HEK293 (cell line): ENCODE data around the gene SLC16A7.

ENCODE experiments used
- CTCF ChIA-PET: fragments of 350-600 bp; formaldehyde crosslinking; extraction: SDS; loops from one replicate; lab custom pipeline; 2021; ENCODE audit warnings: antibody characterized with exemption; lab: Yijun Ruan, JAX
- POLR2A ChIA-PET: fragments of 300-600 bp; formaldehyde crosslinking; extraction: SDS; loops from one replicate; lab custom pipeline; 2020; ENCODE audit warnings: antibody characterized with exemption, inconsistent platforms; lab: Yijun Ruan, JAX
- H3K27ac ChIP-seq: fragments of 200-500 bp; sonication (Bioruptor generic); 2 replicates; pipeline ENCODE4 v1.5.1; 2014; ENCODE audit warnings: low read depth, low read length, control low read depth, inconsistent platforms; ENCODE audit errors: extremely low read depth
- H3K36me3 ChIP-seq, 2 experiments: fragments of 200-500 bp in 1 of 2; sonication (Bioruptor generic) in 1 of 2; 1 replicate in 1 of 2; 2 replicates in 1 of 2; pipeline ENCODE4 v1.5.1; 2014 to 2017; ENCODE audit warnings: inconsistent platforms in 2 of 2, low read length in 2 of 2; ENCODE audit not compliant: control insufficient read depth in 2 of 2, insufficient read depth in 1 of 2
- H3K4me1 ChIP-seq: fragments of 200-500 bp; sonication (Bioruptor generic); 2 replicates; pipeline ENCODE4 v1.5.1; 2014; ENCODE audit warnings: mild to moderate bottlenecking, low read length, inconsistent platforms; ENCODE audit not compliant: control insufficient read depth, insufficient read depth
- H3K4me3 ChIP-seq: 2 replicates; pipeline ENCODE4 v1.5.1; 2011; ENCODE audit warnings: low read depth, mild to moderate bottlenecking, control low read depth, low read length, moderate library complexity
- H3K9me3 ChIP-seq: fragments of 200-500 bp; sonication (Bioruptor generic); 2 replicates; pipeline ENCODE4 v1.5.1; 2014; ENCODE audit warnings: low read depth, low read length, inconsistent platforms; ENCODE audit not compliant: control insufficient read depth, insufficient read depth
- EGR2 ChIP-seq: fragments of 450-650 bp; formaldehyde crosslinking; IDR thresholded peaks from 2 replicates; pipeline ENCODE4 v1.5.1; 2016; ENCODE audit warnings: low read depth, missing biosample characterization, missing genetic modification characterization
- HIC1 ChIP-seq: fragments of 450-650 bp; formaldehyde crosslinking; IDR thresholded peaks from 2 replicates; pipeline ENCODE4 v1.5.1; 2016; ENCODE audit warnings: missing biosample characterization, missing genetic modification characterization
- KLF16 ChIP-seq: fragments of 450-650 bp; formaldehyde crosslinking; IDR thresholded peaks from 2 replicates; pipeline ENCODE4 v1.5.1; 2017; ENCODE audit warnings: missing biosample characterization, missing genetic modification characterization
- KLF9 ChIP-seq: fragments of 450-650 bp; formaldehyde crosslinking; IDR thresholded peaks from 2 replicates; pipeline ENCODE4 v1.5.1; 2016; ENCODE audit warnings: missing biosample characterization, missing genetic modification characterization, low read depth
- ZNF223 ChIP-seq: fragments of 450-650 bp; formaldehyde crosslinking; IDR thresholded peaks from 2 replicates; pipeline ENCODE4 v1.5.1; 2016; ENCODE audit warnings: missing biosample characterization, missing genetic modification characterization
- ZNF24 ChIP-seq: fragments of 450-650 bp; formaldehyde crosslinking; IDR thresholded peaks from 2 replicates; pipeline ENCODE4 v1.5.1; 2016; ENCODE audit warnings: missing biosample characterization, missing genetic modification characterization
- ZNF266 ChIP-seq: fragments of 450-650 bp; formaldehyde crosslinking; IDR thresholded peaks from 2 replicates; pipeline ENCODE4 v1.5.1; 2016; ENCODE audit warnings: missing biosample characterization, missing genetic modification characterization, low read depth
- ZNF311 ChIP-seq: fragments of 450-650 bp; formaldehyde crosslinking; IDR thresholded peaks from 2 replicates; pipeline ENCODE4 v1.5.1; 2017; ENCODE audit warnings: missing biosample characterization, missing genetic modification characterization, borderline replicate concordance
- ZNF350 ChIP-seq: fragments of 450-650 bp; formaldehyde crosslinking; IDR thresholded peaks from 2 replicates; pipeline ENCODE4 v1.5.0; 2017; ENCODE audit warnings: missing biosample characterization, mild to moderate bottlenecking, missing genetic modification characterization
- ZNF362 ChIP-seq: fragments of 450-650 bp; formaldehyde crosslinking; IDR thresholded peaks from 2 replicates; pipeline ENCODE4 v1.5.1; 2016; ENCODE audit warnings: missing biosample characterization, missing genetic modification characterization
- ZNF514 ChIP-seq: fragments of 450-650 bp; formaldehyde crosslinking; IDR thresholded peaks from 2 replicates; pipeline ENCODE4 v1.5.1; 2016; ENCODE audit warnings: missing biosample characterization, missing genetic modification characterization
- ZNF549 ChIP-seq: fragments of 450-650 bp; IDR thresholded peaks from 2 replicates; pipeline ENCODE4 v1.5.1; 2018; ENCODE audit warnings: missing biosample characterization, missing genetic modification characterization, mild to moderate bottlenecking, inconsistent platforms, moderate library complexity
- ZNF560 ChIP-seq: fragments of 450-650 bp; formaldehyde crosslinking; IDR thresholded peaks from 2 replicates; pipeline ENCODE4 v1.5.1; 2017; ENCODE audit warnings: missing biosample characterization, missing genetic modification characterization, borderline replicate concordance
- ZNF571 ChIP-seq: fragments of 450-650 bp; formaldehyde crosslinking; IDR thresholded peaks from 2 replicates; pipeline ENCODE4 v1.5.0; 2017; ENCODE audit warnings: missing biosample characterization, missing genetic modification characterization
- ZNF664 ChIP-seq: fragments of 450-650 bp; formaldehyde crosslinking; IDR thresholded peaks from 2 replicates; pipeline ENCODE4 v1.5.1; 2016; ENCODE audit warnings: missing biosample characterization, missing genetic modification characterization
- ZNF837 ChIP-seq: fragments of 450-650 bp; formaldehyde crosslinking; IDR thresholded peaks from 2 replicates; pipeline ENCODE4 v1.5.1; 2016; ENCODE audit warnings: missing biosample characterization, missing genetic modification characterization
- ZSCAN18 ChIP-seq: fragments of 450-650 bp; formaldehyde crosslinking; IDR thresholded peaks from 2 replicates; pipeline ENCODE4 v1.5.1; 2016; ENCODE audit warnings: missing biosample characterization, missing genetic modification characterization
- TF ChIP-seq, protein P1 (sequence below): fragments of 450-650 bp; formaldehyde crosslinking; IDR thresholded peaks from 2 replicates; pipeline ENCODE4 v1.5.1; 2017; ENCODE audit warnings: missing biosample characterization, missing genetic modification characterization
- TF ChIP-seq, protein P2 (sequence below): fragments of 450-650 bp; formaldehyde crosslinking; IDR thresholded peaks from 2 replicates; pipeline ENCODE4 v1.5.1; 2016; ENCODE audit warnings: missing biosample characterization, missing genetic modification characterization
- TF ChIP-seq, protein P3 (sequence below): fragments of 450-650 bp; formaldehyde crosslinking; IDR thresholded peaks from 2 replicates; pipeline ENCODE4 v1.5.1; 2016; ENCODE audit warnings: missing biosample characterization, missing genetic modification characterization
- TF ChIP-seq, protein P4 (sequence below): fragments of 450-650 bp; formaldehyde crosslinking; IDR thresholded peaks from 2 replicates; pipeline ENCODE4 v1.5.1; 2016; ENCODE audit warnings: missing biosample characterization, missing genetic modification characterization

SLC16A7 gene

GRCh38 chr12:59626382-59626781 is 30.6 kb downstream of the SLC16A7 start:
- POLR2A ChIA-PET, result no interaction called here
- H3K4me1 ChIP-seq, result no peaks in the 10 kb centered on the region
- H3K36me3 ChIP-seq, result no peaks in the 10 kb centered on the region
- CTCF ChIA-PET, result no interaction called here
- TF ChIP-seq ZNF664 (no peak), KLF16 (tag by site-specific recombination) (no peak), ZNF560 (no peak), ZNF571 (tag by site-specific recombination) (no peak), ZSCAN18 (no peak), ZNF311 (tag by site-specific recombination) (no peak), ZNF549 (no peak)
- TF ChIP-seq, protein P1, sequence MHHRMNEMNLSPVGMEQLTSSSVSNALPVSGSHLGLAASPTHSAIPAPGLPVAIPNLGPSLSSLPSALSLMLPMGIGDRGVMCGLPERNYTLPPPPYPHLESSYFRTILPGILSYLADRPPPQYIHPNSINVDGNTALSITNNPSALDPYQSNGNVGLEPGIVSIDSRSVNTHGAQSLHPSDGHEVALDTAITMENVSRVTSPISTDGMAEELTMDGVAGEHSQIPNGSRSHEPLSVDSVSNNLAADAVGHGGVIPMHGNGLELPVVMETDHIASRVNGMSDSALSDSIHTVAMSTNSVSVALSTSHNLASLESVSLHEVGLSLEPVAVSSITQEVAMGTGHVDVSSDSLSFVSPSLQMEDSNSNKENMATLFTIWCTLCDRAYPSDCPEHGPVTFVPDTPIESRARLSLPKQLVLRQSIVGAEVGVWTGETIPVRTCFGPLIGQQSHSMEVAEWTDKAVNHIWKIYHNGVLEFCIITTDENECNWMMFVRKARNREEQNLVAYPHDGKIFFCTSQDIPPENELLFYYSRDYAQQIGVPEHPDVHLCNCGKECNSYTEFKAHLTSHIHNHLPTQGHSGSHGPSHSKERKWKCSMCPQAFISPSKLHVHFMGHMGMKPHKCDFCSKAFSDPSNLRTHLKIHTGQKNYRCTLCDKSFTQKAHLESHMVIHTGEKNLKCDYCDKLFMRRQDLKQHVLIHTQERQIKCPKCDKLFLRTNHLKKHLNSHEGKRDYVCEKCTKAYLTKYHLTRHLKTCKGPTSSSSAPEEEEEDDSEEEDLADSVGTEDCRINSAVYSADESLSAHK (tag by site-specific recombination), result no peak
- TF ChIP-seq, protein P2, sequence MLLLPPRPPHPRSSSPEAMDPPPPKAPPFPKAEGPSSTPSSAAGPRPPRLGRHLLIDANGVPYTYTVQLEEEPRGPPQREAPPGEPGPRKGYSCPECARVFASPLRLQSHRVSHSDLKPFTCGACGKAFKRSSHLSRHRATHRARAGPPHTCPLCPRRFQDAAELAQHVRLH (tag by site-specific recombination), result no peak
- TF ChIP-seq, protein P3, sequence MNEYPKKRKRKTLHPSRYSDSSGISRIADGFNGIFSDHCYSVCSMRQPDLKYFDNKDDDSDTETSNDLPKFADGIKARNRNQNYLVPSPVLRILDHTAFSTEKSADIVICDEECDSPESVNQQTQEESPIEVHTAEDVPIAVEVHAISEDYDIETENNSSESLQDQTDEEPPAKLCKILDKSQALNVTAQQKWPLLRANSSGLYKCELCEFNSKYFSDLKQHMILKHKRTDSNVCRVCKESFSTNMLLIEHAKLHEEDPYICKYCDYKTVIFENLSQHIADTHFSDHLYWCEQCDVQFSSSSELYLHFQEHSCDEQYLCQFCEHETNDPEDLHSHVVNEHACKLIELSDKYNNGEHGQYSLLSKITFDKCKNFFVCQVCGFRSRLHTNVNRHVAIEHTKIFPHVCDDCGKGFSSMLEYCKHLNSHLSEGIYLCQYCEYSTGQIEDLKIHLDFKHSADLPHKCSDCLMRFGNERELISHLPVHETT (tag by site-specific recombination), result no peak
- H3K4me3 ChIP-seq, result no peak overlapping the region
- no peaks in the 10 kb centered on the region for H3K9me3 ChIP-seq
- H3K27ac ChIP-seq, result no peak overlapping the region

DNA sequence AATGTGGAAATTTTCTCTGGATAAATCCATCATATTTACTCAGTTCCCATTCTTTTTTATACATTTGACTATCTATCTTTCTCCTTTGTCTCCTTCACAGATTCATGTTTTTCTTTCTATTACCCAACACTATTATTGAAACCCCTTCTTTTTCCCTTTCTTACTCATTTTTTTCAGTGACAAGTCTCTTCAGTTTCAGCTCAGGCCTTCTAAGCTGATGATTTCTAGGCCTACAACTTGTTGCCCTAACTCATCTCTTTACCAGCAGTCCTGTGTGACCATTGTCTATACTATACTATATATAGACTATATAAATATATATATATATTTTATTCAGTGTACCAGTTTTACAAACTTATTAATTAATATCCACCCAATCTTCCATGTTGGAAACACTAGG is 31.8 kb downstream of the SLC16A7 start:
- H3K27ac ChIP-seq, result no peak overlapping the region
- ChIA-PET POLR2A (no interaction called here), CTCF (interaction anchor here (0.7 to 1.0 kb wide), 2 partner anchors 10 to 24 kb away, joined by 3 read pairs; no protein-coding TSS in a partner anchor)
- H3K9me3 ChIP-seq, result no peaks in the 10 kb centered on the region
- H3K4me1 ChIP-seq, result no peaks in the 10 kb centered on the region
- H3K36me3 ChIP-seq, result no peaks in the 10 kb centered on the region
- no peak overlapping the region for H3K4me3 ChIP-seq
- TF ChIP-seq ZNF24 (tag by site-specific recombination) (no peak), EGR2 (no peak), ZNF266 (tag by site-specific recombination) (no peak), ZNF514 (tag by site-specific recombination) (no peak), ZNF350 (tag by site-specific recombination) (no peak), ZNF362 (tag by site-specific recombination) (no peak), KLF9 (tag by site-specific recombination) (no peak), ZNF837 (tag by site-specific recombination) (no peak), HIC1 (tag by site-specific recombination) (no peak), ZNF223 (tag by site-specific recombination) (no peak)
- TF ChIP-seq, protein P4, sequence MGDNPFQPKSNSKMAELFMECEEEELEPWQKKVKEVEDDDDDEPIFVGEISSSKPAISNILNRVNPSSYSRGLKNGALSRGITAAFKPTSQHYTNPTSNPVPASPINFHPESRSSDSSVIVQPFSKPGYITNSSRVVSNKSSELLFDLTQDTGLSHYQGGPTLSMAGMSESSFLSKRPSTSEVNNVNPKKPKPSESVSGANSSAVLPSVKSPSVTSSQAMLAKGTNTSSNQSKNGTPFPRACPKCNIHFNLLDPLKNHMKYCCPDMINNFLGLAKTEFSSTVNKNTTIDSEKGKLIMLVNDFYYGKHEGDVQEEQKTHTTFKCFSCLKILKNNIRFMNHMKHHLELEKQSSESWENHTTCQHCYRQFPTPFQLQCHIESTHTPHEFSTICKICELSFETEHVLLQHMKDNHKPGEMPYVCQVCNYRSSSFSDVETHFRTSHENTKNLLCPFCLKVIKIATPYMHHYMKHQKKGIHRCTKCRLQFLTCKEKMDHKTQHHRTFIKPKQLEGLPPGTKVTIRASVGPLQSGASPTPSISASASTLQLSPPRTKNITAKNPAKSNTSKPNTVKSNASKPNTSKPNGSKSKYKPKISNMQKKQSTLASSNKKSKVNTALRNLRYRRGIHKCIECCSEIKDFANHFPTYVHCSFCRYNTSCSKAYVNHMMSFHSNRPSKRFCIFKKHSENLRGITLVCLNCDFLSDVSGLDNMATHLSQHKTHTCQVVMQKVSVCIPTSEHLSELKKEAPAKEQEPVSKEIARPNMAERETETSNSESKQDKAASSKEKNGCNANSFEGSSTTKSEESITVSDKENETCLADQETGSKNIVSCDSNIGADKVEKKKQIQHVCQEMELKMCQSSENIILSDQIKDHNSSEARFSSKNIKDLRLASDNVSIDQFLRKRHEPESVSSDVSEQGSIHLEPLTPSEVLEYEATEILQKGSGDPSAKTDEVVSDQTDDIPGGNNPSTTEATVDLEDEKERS (tag by site-specific recombination), result no peak
